SK-N-SH (cell line): Measurements from ENCODE around the gene NTPCR. TPM values are rescaled to one million over a fixed set of nuclear protein-coding genes. Genes with fewer than 3 reads are reported as not detected.

Source experiments
- CTCF ChIA-PET: fragments of 300-600, 350-600 bp; formaldehyde crosslinking; extraction: SDS; loops from one replicate; lab custom pipeline; 2021; lab: Yijun Ruan, JAX
- POLR2A ChIA-PET: fragments of 350-600 bp; sonication (Branson Sonifier 250); formaldehyde crosslinking; extraction: SDS; loops from one replicate; lab custom pipeline; 2020; ENCODE audit warnings: antibody characterized with exemption, inconsistent platforms; lab: Yijun Ruan, JAX
- DNase-seq: peaks from one replicate; pipeline ENCODE4 v3.0.0; 2012
- H2AFZ ChIP-seq: fragments of 200-600 bp; sonication (generic); 2 replicates; pipeline ENCODE4 v1.8.1; 2016; ENCODE audit warnings: antibody characterized with exemption, mild to moderate bottlenecking, low read depth
- H3F3A ChIP-seq: fragments of 200-600 bp; sonication (generic); replicated peaks from 2 replicates; pipeline ENCODE3; 2016; ENCODE audit warnings: antibody characterized with exemption, mild to moderate bottlenecking; ENCODE audit not compliant: insufficient read depth
- H3K27ac ChIP-seq, 2 experiments: fragments of 200-500 bp in 1 of 2; fragments of 200-600 bp in 1 of 2; sonication (Bioruptor generic) in 1 of 2; sonication (generic), shearing (Covaris generic) in 1 of 2; 2 replicates each; pipeline versions ENCODE4 v1.5.1 to v1.6.1; 2014 to 2016; ENCODE audit warnings: low read depth in 2 of 2, inconsistent platforms in 1 of 2, low read length in 1 of 2, mild to moderate bottlenecking in 1 of 2, mixed read lengths in 1 of 2
- H3K27me3 ChIP-seq: fragments of 200-600 bp; sonication (generic), shearing (Covaris generic); 2 replicates; pipeline ENCODE4 v1.6.1; 2016; ENCODE audit warnings: mixed run types; ENCODE audit not compliant: insufficient read depth
- H3K36me3 ChIP-seq, 2 experiments: fragments of 200-500 bp in 1 of 2; fragments of 200-600 bp in 1 of 2; sonication (Bioruptor generic) in 1 of 2; sonication (generic) in 1 of 2; replicated peaks in 1 of 2; 2 replicates each; pipeline versions ENCODE3 to v1.5.1; 2014 to 2016; ENCODE audit warnings: low read length in 1 of 2, mild to moderate bottlenecking in 1 of 2; ENCODE audit not compliant: insufficient read depth in 2 of 2, control insufficient read depth in 1 of 2
- H3K4me1 ChIP-seq, 2 experiments: fragments of 200-500 bp in 1 of 2; fragments of 200-600 bp in 1 of 2; sonication (Bioruptor generic) in 1 of 2; sonication (generic), shearing (Covaris generic) in 1 of 2; 2 replicates each; pipeline versions ENCODE4 v1.5.1 to v1.6.1; 2014 to 2016; ENCODE audit warnings: low read depth in 1 of 2, low read length in 1 of 2, mixed run types in 1 of 2; ENCODE audit not compliant: insufficient read depth in 2 of 2, control insufficient read depth in 1 of 2
- H3K4me2 ChIP-seq: fragments of 200-600 bp; sonication (generic), shearing (Covaris generic); 2 replicates; pipeline ENCODE4 v1.6.1; 2017; ENCODE audit warnings: mixed run types
- H3K4me3 ChIP-seq, 2 experiments: fragments of 200-500 bp in 1 of 2; fragments of 200-600 bp in 1 of 2; sonication (Bioruptor generic) in 1 of 2; sonication (generic), shearing (Covaris generic) in 1 of 2; 2 replicates each; pipeline versions ENCODE4 v1.5.1 to v1.8.1; 2014 to 2016; ENCODE audit warnings: low read depth in 2 of 2, inconsistent platforms in 1 of 2, low read length in 1 of 2, mild to moderate bottlenecking in 1 of 2, mixed read lengths in 1 of 2, moderate library complexity in 1 of 2
- H3K79me2 ChIP-seq: fragments of 200-600 bp; sonication (generic); 2 replicates; pipeline ENCODE4 v1.8.1; 2017; ENCODE audit warnings: mild to moderate bottlenecking; ENCODE audit not compliant: insufficient read depth
- H3K9ac ChIP-seq: fragments of 200-600 bp; sonication (generic); 2 replicates; pipeline ENCODE4 v1.6.1; 2017; ENCODE audit warnings: mixed run types
- H3K9me2 ChIP-seq: fragments of 200-600 bp; sonication (generic); 2 replicates; pipeline ENCODE4 v1.6.1; 2017; ENCODE audit warnings: mixed run types
- H3K9me3 ChIP-seq: fragments of 200-600 bp; sonication (generic); 2 replicates; pipeline ENCODE4 v1.6.1; 2017; ENCODE audit warnings: mixed run types, mild to moderate bottlenecking, moderate library complexity
- H4K20me1 ChIP-seq: fragments of 200-600 bp; sonication (generic); 2 replicates; pipeline ENCODE4 v1.6.1; 2017; ENCODE audit warnings: mild to moderate bottlenecking, mixed run types; ENCODE audit not compliant: insufficient read depth
- CHD2 ChIP-seq: fragments of 150-350 bp; IDR thresholded peaks from 2 replicates; pipeline ENCODE4 v1.6.1; 2018; ENCODE audit warnings: low read length; ENCODE audit not compliant: partially characterized antibody
- ELF1 ChIP-seq: IDR thresholded peaks from 2 replicates; pipeline ENCODE4 v1.4.0; 2012
- EP300 ChIP-seq, 2 experiments: IDR thresholded peaks; 2 replicates each; pipeline versions ENCODE4 v1.4.0 to v1.6.1; 2012; ENCODE audit warnings: borderline replicate concordance in 1 of 2, low read depth in 1 of 2, low read length in 1 of 2
- FOSL2 ChIP-seq: IDR thresholded peaks from 2 replicates; pipeline ENCODE4 v1.4.0; 2012; ENCODE audit warnings: low read depth, mild to moderate bottlenecking, moderate library complexity, borderline replicate concordance
- FOXJ3 ChIP-seq: sonication (generic); formaldehyde crosslinking; IDR thresholded peaks from 2 replicates; pipeline ENCODE4 v1.5.1; 2020; ENCODE audit warnings: mild to moderate bottlenecking, missing genetic modification reagents
- FOXM1 ChIP-seq: IDR thresholded peaks from 2 replicates; pipeline ENCODE4 v1.4.0; 2012; ENCODE audit warnings: low read depth, mild to moderate bottlenecking
- GABPA ChIP-seq: IDR thresholded peaks from 2 replicates; pipeline ENCODE4 v1.4.0; 2012; ENCODE audit warnings: low read depth, mild to moderate bottlenecking
- MAX ChIP-seq: IDR thresholded peaks from 2 replicates; pipeline ENCODE4 v1.4.0; 2012; ENCODE audit warnings: low read depth
- MEF2A ChIP-seq: IDR thresholded peaks from 2 replicates; pipeline ENCODE4 v1.4.0; 2012; ENCODE audit warnings: low read depth, borderline replicate concordance
- PBX3 ChIP-seq: IDR thresholded peaks from 2 replicates; pipeline ENCODE4; 2012
- POLR2AphosphoS5 ChIP-seq: IDR thresholded peaks from 2 replicates; pipeline ENCODE4 v1.6.1; 2012; ENCODE audit warnings: low read depth, low read length
- RAD21 ChIP-seq: IDR thresholded peaks from 2 replicates; pipeline ENCODE4 v1.6.1; 2012; ENCODE audit warnings: mild to moderate bottlenecking, low read length
- RCOR1 ChIP-seq: fragments of 150-350 bp; IDR thresholded peaks from 2 replicates; pipeline ENCODE4 v1.6.1; 2017; ENCODE audit warnings: antibody characterized with exemption, low read length
- RXRA ChIP-seq: IDR thresholded peaks from 2 replicates; pipeline ENCODE4 v1.4.0; 2012; ENCODE audit warnings: low read depth, mild to moderate bottlenecking, borderline replicate concordance
- SMC3 ChIP-seq: IDR thresholded peaks from 2 replicates; pipeline ENCODE4 v1.6.1; 2012; ENCODE audit warnings: low read depth, low read length, improper control_type of control experiment
- TEAD4 ChIP-seq: IDR thresholded peaks from 2 replicates; pipeline ENCODE4 v1.4.0; 2012; ENCODE audit warnings: mild to moderate bottlenecking, borderline replicate concordance; ENCODE audit not compliant: insufficient read depth
- USF2 ChIP-seq: fragments of 150-350 bp; IDR thresholded peaks from 2 replicates; pipeline ENCODE4 v1.6.1; 2017; ENCODE audit warnings: antibody characterized with exemption, low read length, low read depth, borderline replicate concordance
- YY1 ChIP-seq: IDR thresholded peaks from 2 replicates; pipeline ENCODE4 v1.4.0; 2012; ENCODE audit warnings: low read depth, mild to moderate bottlenecking
- ZBTB33 ChIP-seq: IDR thresholded peaks from 2 replicates; pipeline ENCODE4 v1.4.0; 2012; ENCODE audit warnings: low read depth, borderline replicate concordance
- WGBS: methylation state at CpG from one replicate; pipeline ENCODE4 v1.1.6; 2017; ENCODE audit warnings: low lambda C conversion rate; 5-methylcytosine and 5-hydroxymethylcytosine counted together
- polyA plus RNA-seq, 3 experiments: library from polyadenylated mRNA; depleted of rRNA; stranded (reverse); fragments of >200 nt; gene quantifications; 2 replicates each; pipeline ENCODE4 v1.2.3, GENCODE V29; 2012

Gene NTPCR
- polyA plus RNA-seq, 1 of the 3 experiments (the other 2 are of a cell fraction), result 20.8 TPM

GRCh38 chr1:232980355-232980978, 30.1 kb downstream of the NTPCR start:
- POLR2A ChIA-PET, result no interaction called here
- CTCF ChIA-PET, result interaction anchor here (0.8 to 3.7 kb wide), 6 partner anchors 10 to 1114 kb away, joined by 3 to 15 read pairs (median 3); no protein-coding TSS in a partner anchor
- Histone ChIP-seq H3K9me2 (no peaks in the 10 kb centered on the region), H3K9ac (no peak overlapping the region), H3K4me2 (no peak overlapping the region), H3K9me3 (no peaks in the 10 kb centered on the region), H2AFZ (no peak overlapping the region), H3K36me3 (peaks cover 7 to 43% of the 10 kb centered on the region in 2 experiments), H3K27ac (no peak overlapping the region), H3K4me3 (no peak overlapping the region), H4K20me1 (no peaks in the 10 kb centered on the region), H3F3A (no peaks in the 10 kb centered on the region), H3K4me1 (peaks cover 0 to 46% of the 10 kb centered on the region in 2 experiments; a peak in 2 of 4 replicates), H3K79me2 (no peaks in the 10 kb centered on the region), H3K27me3 (no peaks in the 10 kb centered on the region)
- DNase-seq, result no peak
- peak; percentile 22; the same call in 1 of the 2 replicates for TF ChIP-seq PBX3
- TF ChIP-seq EP300 (IDR thresholded peaks at IDR 0.05; ENCODE audit: borderline replicate concordance in 1 of 2, low read depth in 1 of 2, low read length in 1 of 2), result no peak
- WGBS, result 86% methylated on average over 13 of the region's 13 CpGs

- Histone ChIP-seq H4K20me1 (no peaks in the 10 kb centered on the region), H3K4me1 (peaks cover 0 to 52% of the 10 kb centered on the region in 2 experiments; a peak in 2 of 4 replicates), H3K9me3 (no peaks in the 10 kb centered on the region), H3K36me3 (peaks cover 3 to 40% of the 10 kb centered on the region in 2 experiments), H3K79me2 (no peaks in the 10 kb centered on the region), H3K27me3 (no peaks in the 10 kb centered on the region), H3K27ac (no peak overlapping the region), H3F3A (no peaks in the 10 kb centered on the region), H3K9me2 (no peaks in the 10 kb centered on the region), H3K9ac (no peak overlapping the region), H3K4me3 (no peak overlapping the region), H2AFZ (no peak overlapping the region), H3K4me2 (no peak overlapping the region)
- no peak for DNase-seq
- WGBS, result 96% methylated on average over 8 of the region's 9 CpGs
- CTCF ChIA-PET, result interaction anchor here (0.8 to 3.7 kb wide), 4 partner anchors 13 to 45 kb away, joined by 3 to 15 read pairs (median 3); no protein-coding TSS in a partner anchor
- POLR2A ChIA-PET, result no interaction called here
- TF ChIP-seq TEAD4 (no peak), FOSL2 (no peak), MAX (no peak), SMC3 (no peak), FOXJ3 (CRISPR knock-in tag) (no peak), ELF1 (no peak), POLR2AphosphoS5 (no peak), USF2 (no peak), YY1 (no peak), GABPA (no peak), RCOR1 (no peak), MEF2A (no peak), RAD21 (no peak), ZBTB33 (no peak), CHD2 (no peak), FOXM1 (no peak), RXRA (no peak)
These were observed 30.7 kb downstream of the NTPCR start for GRCh38 chr1:232980986-232981560.
